K562 (cell line): ENCODE results near the gene IL17RA. TPM values are rescaled to one million over a fixed set of nuclear protein-coding genes. Genes with fewer than 3 reads are reported as not detected.

Experiments
- ATAC-seq: fragments of 200-7000 bp; cut with Tn5 transposase; 3 replicates; pipeline ENCODE4 v1.9.1; 2020; ENCODE audit warnings: moderate library complexity
- BruUV-seq: library from RNA; stranded (reverse); fragments of 400-500 nt; replicated peaks from 2 replicates; lab custom pipeline; 2021; lab: Mats Ljungman, UMichigan
- CTCF ChIA-PET: fragments of 300-600 bp; formaldehyde crosslinking; extraction: SDS; loops from one replicate; lab custom pipeline; 2021; ENCODE audit warnings: low intra/inter-chr PET ratio; lab: Yijun Ruan, JAX
- POLR2A ChIA-PET: fragments of 300-600, 350-650 bp; sonication (Branson Sonifier 250); formaldehyde crosslinking; extraction: SDS; loops from one replicate; lab custom pipeline; 2021; ENCODE audit warnings: antibody characterized with exemption, inconsistent platforms; lab: Yijun Ruan, JAX
- DNase-seq, 4 experiments: peaks; one replicate each; pipeline versions ENCODE4 v3.0.0 to v3.0.0-alpha.2; 2011 to 2018; ENCODE audit warnings: low spot score in 3 of 4, mixed read lengths in 3 of 4; ENCODE audit errors: extremely low read depth in 1 of 4
- FAIRE-seq: peaks from 2 replicates; lab custom pipeline; 2011; peaks lifted over from hg19 to GRCh38; lab: Jason Lieb, UNC
- H2AFZ ChIP-seq: 2 replicates; pipeline ENCODE4 v1.6.0; 2011; ENCODE audit warnings: low read depth, low read length, control low read depth, inconsistent platforms
- H3K27ac ChIP-seq: fragments of 200-600 bp; 3 replicates; pipeline ENCODE4 v1.8.0; 2011; ENCODE audit warnings: low read depth, mild to moderate bottlenecking, control low read depth, inconsistent platforms, low read length, moderate library complexity, mixed read lengths; ENCODE audit errors: extremely low read depth
- H3K27me3 ChIP-seq, 2 experiments: fragments of 300-600 bp in 1 of 2; 2 replicates in 1 of 2; 3 replicates in 1 of 2; pipeline versions ENCODE4 v1.6.0 to v1.8.0; 2011; ENCODE audit warnings: inconsistent platforms in 2 of 2, low read length in 2 of 2, mild to moderate bottlenecking in 1 of 2, mixed read lengths in 1 of 2, moderate library complexity in 1 of 2; ENCODE audit not compliant: control insufficient read depth in 2 of 2, insufficient read depth in 2 of 2
- H3K36me3 ChIP-seq: fragments of 300-600 bp; 3 replicates; pipeline ENCODE4 v1.8.0; 2011; ENCODE audit warnings: mild to moderate bottlenecking, low read length, inconsistent platforms; ENCODE audit not compliant: control insufficient read depth, insufficient read depth
- H3K4me1 ChIP-seq, 2 experiments: fragments of 200-600 bp in 1 of 2; replicated peaks in 1 of 2; 2 replicates in 1 of 2; 3 replicates in 1 of 2; pipeline versions ENCODE4 v1.5.1 to v1.8.0; 2011; ENCODE audit warnings: inconsistent platforms in 2 of 2, low read length in 2 of 2, mild to moderate bottlenecking in 1 of 2, mixed read lengths in 1 of 2, moderate library complexity in 1 of 2; ENCODE audit not compliant: control insufficient read depth in 2 of 2, insufficient read depth in 2 of 2
- H3K4me2 ChIP-seq: 2 replicates; pipeline ENCODE4 v1.6.1; 2011; ENCODE audit warnings: low read length, control low read depth, inconsistent platforms, mixed read lengths; ENCODE audit not compliant: insufficient read depth
- H3K4me3 ChIP-seq: fragments of 200-600 bp; sonication (generic), shearing (Covaris generic); 2 replicates; pipeline ENCODE4 v1.5.1; 2016; ENCODE audit warnings: control low read depth, inconsistent platforms
- H3K79me2 ChIP-seq: fragments of 200-600 bp; 3 replicates; pipeline ENCODE4 v1.8.0; 2011; ENCODE audit warnings: low read length, inconsistent platforms; ENCODE audit not compliant: control insufficient read depth, insufficient read depth
- H3K9ac ChIP-seq, 2 experiments: 2 replicates each; pipeline versions ENCODE4 v1.6.0 to v1.6.1; 2011; ENCODE audit warnings: low read depth in 2 of 2, low read length in 2 of 2, control low read depth in 1 of 2, inconsistent platforms in 1 of 2, mild to moderate bottlenecking in 1 of 2, mixed read lengths in 1 of 2; ENCODE audit not compliant: insufficient read depth in 1 of 2
- H3K9me1 ChIP-seq: one replicate; pipeline ENCODE4 v1.6.0; 2011; ENCODE audit warnings: inconsistent platforms, mild to moderate bottlenecking, low read length, moderate library complexity; ENCODE audit not compliant: control insufficient read depth, insufficient read depth
- H3K9me3 ChIP-seq: replicated peaks from 2 replicates; pipeline ENCODE4 v1.5.1; 2011; ENCODE audit warnings: low read depth, low read length, inconsistent platforms; ENCODE audit not compliant: control insufficient read depth, insufficient read depth
- H4K20me1 ChIP-seq: replicated peaks from 2 replicates; pipeline ENCODE4 v1.6.1; 2011; ENCODE audit warnings: low read length, inconsistent platforms, mixed read lengths; ENCODE audit not compliant: control insufficient read depth, insufficient read depth
- CC2D1A ChIP-seq: fragments of 450-650 bp; IDR thresholded peaks from 2 replicates; pipeline ENCODE4 v1.6.1; 2017; ENCODE audit warnings: mild to moderate bottlenecking
- CREB1 ChIP-seq, 2 experiments: sonication (generic) in 1 of 2; formaldehyde crosslinking in 1 of 2; IDR thresholded peaks; 2 replicates each; pipeline versions ENCODE4 v1.6.1 to v1.8.0; 2012 to 2022; ENCODE audit warnings: inconsistent platforms in 1 of 2, mild to moderate bottlenecking in 1 of 2, missing genetic modification reagents in 1 of 2, moderate library complexity in 1 of 2
- KLF16 ChIP-seq: IDR thresholded peaks from 2 replicates; pipeline ENCODE4 v1.6.1; 2016; ENCODE audit warnings: antibody characterized with exemption
- MIER1 ChIP-seq: fragments of 450-650 bp; IDR thresholded peaks from 2 replicates; pipeline ENCODE4 v1.6.1; 2016; ENCODE audit warnings: antibody characterized with exemption, mild to moderate bottlenecking, low read depth
- NEUROD1 ChIP-seq: fragments of 150-350 bp; IDR thresholded peaks from 2 replicates; pipeline ENCODE4 v1.6.1; 2014; ENCODE audit warnings: borderline replicate concordance, low read length, low read depth; ENCODE audit not compliant: partially characterized antibody
- POLR2AphosphoS5 ChIP-seq: IDR thresholded peaks from 2 replicates; pipeline ENCODE4 v1.6.1; 2011; ENCODE audit warnings: mild to moderate bottlenecking, low read depth, low read length, moderate library complexity; ENCODE audit not compliant: control insufficient read depth, insufficient read depth
- POLR2G ChIP-seq: fragments of 200-400 bp; formaldehyde crosslinking; IDR thresholded peaks from 2 replicates; pipeline ENCODE4 v1.6.1; 2017; ENCODE audit warnings: low read depth, mild to moderate bottlenecking, antibody characterized with exemption, low read length, moderate library complexity
- RAD21 ChIP-seq, 2 experiments: fragments of 250-450 bp in 1 of 2; fragments of 450-650 bp in 1 of 2; sonication (Bioruptor Pico) in 1 of 2; formaldehyde crosslinking in 1 of 2; IDR thresholded peaks in 1 of 2; conservative IDR thresholded peaks in 1 of 2; 2 replicates each; pipeline versions ENCODE4 v1.4.0 to v1.8.0; 2020 to 2022; ENCODE audit warnings: mild to moderate bottlenecking in 2 of 2, moderate library complexity in 1 of 2
- SAFB ChIP-seq: fragments of 200-400 bp; formaldehyde crosslinking; IDR thresholded peaks from 2 replicates; pipeline ENCODE4 v1.6.1; 2017; ENCODE audit warnings: low read depth, low read length, borderline replicate concordance
- SMC3 ChIP-seq: conservative IDR thresholded peaks from 2 replicates; pipeline ENCODE4 v1.6.1; 2011; ENCODE audit warnings: low read depth, low read length, improper control_type of control experiment; ENCODE audit not compliant: insufficient read depth
- STAG1 ChIP-seq: sonication (generic); formaldehyde crosslinking; IDR thresholded peaks from 2 replicates; pipeline ENCODE4 v1.5.0; 2020; ENCODE audit warnings: missing genetic modification reagents, borderline replicate concordance
- XRCC5 ChIP-seq: fragments of 200-400 bp; formaldehyde crosslinking; IDR thresholded peaks from 2 replicates; pipeline ENCODE4 v1.6.1; 2017; ENCODE audit warnings: low read depth, mild to moderate bottlenecking, low read length
- ZNF444 ChIP-seq: fragments of 250-450 bp; sonication (Bioruptor Pico); IDR thresholded peaks from 2 replicates; pipeline ENCODE4 v1.4.0; 2020; ENCODE audit warnings: mild to moderate bottlenecking, moderate library complexity
- WGBS: fragments of 100-300 bp; shearing (Covaris generic); methylation state at CpG from one replicate; pipeline ENCODE4 v1.1.6; 2016; ENCODE audit warnings: low coverage, mixed read lengths; ENCODE audit not compliant: insufficient coverage; ENCODE audit errors: missing lambda C conversion rate; 5-methylcytosine and 5-hydroxymethylcytosine counted together
- in situ Hi-C: fragments of 300-500 bp; cut with MboI; formaldehyde crosslinking; loops from 4 replicates; pipeline ENCODE4 v1.15.0; 2018; ENCODE audit warnings: inconsistent platforms, mixed read lengths
- intact Hi-C: fragments of 100-400 bp; cut with micrococcal nuclease; formaldehyde crosslinking; loops from 2 replicates; pipeline ENCODE4 v1.14.2; 2022
- polyA plus RNA-seq, 8 experiments: library from polyadenylated mRNA; depleted of rRNA in 4 of 8; stranded (reverse) in 5 of 8; unstranded in 3 of 8; fragments of >200 nt; fragmentation: Nextera tagmentation in 2 of 8; fragmentation: Illumina TruSeq in 1 of 8; extraction: Ambion mirVana in 2 of 8; extraction: Trizol in 1 of 8; gene quantifications; 2 replicates each; pipeline versions ENCODE4 v1.2.1 to v1.2.3, GENCODE V29; 2011 to 2014; ENCODE audit warnings: inconsistent platforms in 1 of 8, missing spikeins in 1 of 8
- total RNA-seq, 7 experiments: library from RNA; depleted of rRNA in 6 of 7; stranded (reverse); fragments of >200 nt in 6 of 7; fragmentation: Illumina TruSeq in 2 of 7; extraction: Trizol in 2 of 7; gene quantifications; 2 replicates each; pipeline versions ENCODE4 v1.2.1 to v1.2.3, GENCODE V29; 2011 to 2021; ENCODE audit warnings: low replicate concordance in 1 of 7
- TF ChIP-seq, protein P1 (sequence below), 2 experiments: fragments of 450-650 bp; IDR thresholded peaks; 2 replicates each; pipeline ENCODE4 v1.6.1; 2016
- TF ChIP-seq, protein P2 (sequence below), 3 experiments: IDR thresholded peaks in 2 of 3; conservative IDR thresholded peaks in 1 of 3; 2 replicates each; pipeline ENCODE4 v1.5.1; 2011 to 2012; ENCODE audit warnings: low read length in 3 of 3, mild to moderate bottlenecking in 3 of 3, control low read depth in 2 of 3, improper control_type of control experiment in 1 of 3, inconsistent platforms in 1 of 3, low read depth in 1 of 3, mixed read lengths in 1 of 3, moderate library complexity in 1 of 3; ENCODE audit not compliant: insufficient read depth in 2 of 3

Gene IL17RA
- total and polyA plus RNA-seq, 9 of the 15 experiments (the other 6 are each of a cell fraction or from before 2014, with no cell fraction given), result 0.17 to 11.8 (median 3.7) TPM

DNA sequence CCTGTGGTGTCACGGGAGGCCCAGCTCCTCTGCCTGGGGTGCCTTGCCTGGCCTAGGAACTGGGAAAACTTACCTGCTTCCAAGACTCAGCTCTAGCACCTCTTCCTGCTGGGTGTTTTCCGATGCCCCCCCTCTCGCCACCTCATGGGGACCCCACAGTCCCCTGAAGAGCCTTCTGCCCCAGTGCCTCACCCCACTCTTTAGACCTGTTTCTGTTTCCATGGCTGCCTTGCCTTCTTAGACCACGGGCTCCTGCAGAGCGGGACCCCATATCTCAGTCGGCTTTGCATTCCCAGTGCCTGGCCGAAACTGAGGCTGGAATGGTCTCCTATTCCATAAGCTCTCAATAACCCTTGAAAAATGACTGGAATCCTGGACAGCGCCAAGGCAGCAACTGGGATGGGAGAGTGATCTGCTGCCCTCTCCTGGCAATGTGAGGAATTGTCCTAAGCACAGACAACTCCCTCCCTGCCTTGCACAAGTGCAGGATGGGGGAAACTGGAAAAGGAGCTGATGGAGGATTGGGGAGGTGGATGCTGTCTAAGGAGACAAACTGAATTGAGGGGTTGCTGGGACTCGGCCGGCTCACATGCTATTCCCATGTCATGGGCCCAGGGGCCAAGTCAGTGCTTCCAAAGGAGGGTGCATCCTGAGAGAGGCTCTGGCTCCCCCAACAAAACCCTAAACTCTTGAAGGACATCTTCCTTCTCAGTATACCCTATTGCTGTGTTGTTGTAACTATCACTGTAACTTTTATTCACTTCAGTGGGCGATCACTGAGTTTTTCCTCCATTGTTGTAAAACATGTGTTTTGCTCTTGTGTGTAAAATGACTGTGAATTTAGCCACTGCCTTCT lies 26.6 kb upstream of the IL17RA start:
- whole genome bisulfite sequencing, result 21% methylated on average over 11 of the region's 11 CpGs
- intact Hi-C loops, result loop anchor here (1.0 kb wide), 2 partner anchors 126 to 141 kb away; no protein-coding TSS in a partner anchor
- H2AFZ ChIP-seq, result no peak overlapping the region
- CTCF ChIA-PET, result interaction anchor here (0.7 to 2.7 kb wide), 3 partner anchors 9 to 141 kb away, joined by 3 to 29 read pairs (median 3); no protein-coding TSS in a partner anchor
- H3K79me2 ChIP-seq, result no peaks in the 10 kb centered on the region
- in situ Hi-C loops, result loop anchor here (5.0 kb wide), 1 partner anchor 136 kb away; no protein-coding TSS in a partner anchor
- H4K20me1 ChIP-seq, result peaks cover 16% of the 10 kb centered on the region
- no peaks in the 10 kb centered on the region for H3K9me3 ChIP-seq
- no peak overlapping the region for H3K9ac ChIP-seq
- POLR2A ChIA-PET, result interaction anchor here (0.5 to 1.7 kb wide), 3 partner anchors 14 to 136 kb away, joined by 3 to 7 read pairs (median 4); no protein-coding TSS in a partner anchor
- H3K9me1 ChIP-seq, result no peaks in the 10 kb centered on the region
- no peaks in the 10 kb centered on the region; a peak in 1 of 5 replicates for H3K4me1 ChIP-seq
- H3K4me3 ChIP-seq, result no peak overlapping the region
- FAIRE-seq, result peak; percentile 98
- H3K27me3 ChIP-seq, result no peaks in the 10 kb centered on the region
- ATAC-seq, result peak; percentile 90
- peaks cover 47% of the 10 kb centered on the region; the same call in 2 of the 3 replicates for H3K36me3 ChIP-seq
- H3K4me2 ChIP-seq, result no peak overlapping the region
- no peak overlapping the region for H3K27ac ChIP-seq
- no TSS peak for BruUV-seq
- DNase-seq, result peak; percentile 75 to 83 (median 78)
- TF ChIP-seq KLF16 (0 out of 2 replicates have a peak, but pooled peaks have one; percentile 34), POLR2G (0 out of 2 replicates have a peak, but pooled peaks have one; percentile 15), MIER1 (peak; percentile 76; the same call in 1 of the 2 replicates), ZNF444 (CRISPR knock-in tag) (no peak), XRCC5 (peak; percentile 69; the same call in 1 of the 2 replicates), NEUROD1 (peak; percentile 15), CREB1 (IDR thresholded peaks at IDR 0.05) (no peak), CREB1 (CRISPR knock-in tag; IDR thresholded peaks at IDR 0.05) (no peak), CC2D1A (0 out of 2 replicates have a peak, but pooled peaks have one; percentile 24), RAD21 (CRISPR knock-in tag; conservative IDR thresholded peaks at IDR 0.05 in 1 of 2, IDR thresholded peaks at IDR 0.05 in 1 of 2) (peak; percentile 60 to 83), SAFB (no peak), POLR2AphosphoS5 (no peak), SMC3 (peak; percentile 87), STAG1 (CRISPR knock-in tag) (peak; percentile 41; the same call in 1 of the 2 replicates)
- TF ChIP-seq, protein P1, sequence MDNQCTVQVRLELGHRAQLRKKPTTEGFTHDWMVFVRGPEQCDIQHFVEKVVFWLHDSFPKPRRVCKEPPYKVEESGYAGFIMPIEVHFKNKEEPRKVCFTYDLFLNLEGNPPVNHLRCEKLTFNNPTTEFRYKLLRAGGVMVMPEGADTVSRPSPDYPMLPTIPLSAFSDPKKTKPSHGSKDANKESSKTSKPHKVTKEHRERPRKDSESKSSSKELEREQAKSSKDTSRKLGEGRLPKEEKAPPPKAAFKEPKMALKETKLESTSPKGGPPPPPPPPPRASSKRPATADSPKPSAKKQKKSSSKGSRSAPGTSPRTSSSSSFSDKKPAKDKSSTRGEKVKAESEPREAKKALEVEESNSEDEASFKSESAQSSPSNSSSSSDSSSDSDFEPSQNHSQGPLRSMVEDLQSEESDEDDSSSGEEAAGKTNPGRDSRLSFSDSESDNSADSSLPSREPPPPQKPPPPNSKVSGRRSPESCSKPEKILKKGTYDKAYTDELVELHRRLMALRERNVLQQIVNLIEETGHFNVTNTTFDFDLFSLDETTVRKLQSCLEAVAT (IDR thresholded peaks at IDR 0.05), result no peak
- TF ChIP-seq, protein P2, sequence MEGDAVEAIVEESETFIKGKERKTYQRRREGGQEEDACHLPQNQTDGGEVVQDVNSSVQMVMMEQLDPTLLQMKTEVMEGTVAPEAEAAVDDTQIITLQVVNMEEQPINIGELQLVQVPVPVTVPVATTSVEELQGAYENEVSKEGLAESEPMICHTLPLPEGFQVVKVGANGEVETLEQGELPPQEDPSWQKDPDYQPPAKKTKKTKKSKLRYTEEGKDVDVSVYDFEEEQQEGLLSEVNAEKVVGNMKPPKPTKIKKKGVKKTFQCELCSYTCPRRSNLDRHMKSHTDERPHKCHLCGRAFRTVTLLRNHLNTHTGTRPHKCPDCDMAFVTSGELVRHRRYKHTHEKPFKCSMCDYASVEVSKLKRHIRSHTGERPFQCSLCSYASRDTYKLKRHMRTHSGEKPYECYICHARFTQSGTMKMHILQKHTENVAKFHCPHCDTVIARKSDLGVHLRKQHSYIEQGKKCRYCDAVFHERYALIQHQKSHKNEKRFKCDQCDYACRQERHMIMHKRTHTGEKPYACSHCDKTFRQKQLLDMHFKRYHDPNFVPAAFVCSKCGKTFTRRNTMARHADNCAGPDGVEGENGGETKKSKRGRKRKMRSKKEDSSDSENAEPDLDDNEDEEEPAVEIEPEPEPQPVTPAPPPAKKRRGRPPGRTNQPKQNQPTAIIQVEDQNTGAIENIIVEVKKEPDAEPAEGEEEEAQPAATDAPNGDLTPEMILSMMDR (IDR thresholded peaks at IDR 0.05 in 2 of 3, conservative IDR thresholded peaks at IDR 0.05 in 1 of 3; ENCODE audit: insufficient read depth in 2 of 3, low read depth in 1 of 3, low read length in 3 of 3), result peak; percentile 90 to 97 (median 94)
